Neuronal stem cell (in vitro differentiated cells): ENCODE measurements around the gene ZNF804B.

Experiments used
- DNase-seq: peaks from one replicate; pipeline ENCODE4 v3.0.0-alpha.2; 2013; ENCODE audit warnings: low spot score
- H2AFZ ChIP-seq: one replicate; pipeline ENCODE4 v1.6.1; 2013; ENCODE audit warnings: mild to moderate bottlenecking, low read length, inconsistent platforms
- H2AK5ac ChIP-seq: 2 replicates; pipeline ENCODE4 v1.6.1; 2013; ENCODE audit warnings: low read depth, mild to moderate bottlenecking, inconsistent platforms, low read length, moderate library complexity, mixed read lengths
- H2BK120ac ChIP-seq: 2 replicates; pipeline ENCODE4 v1.6.1; 2013; ENCODE audit warnings: low read depth, mild to moderate bottlenecking, inconsistent platforms, low read length, moderate library complexity, mixed read lengths
- H2BK12ac ChIP-seq: one replicate; pipeline ENCODE4 v1.6.1; 2013; ENCODE audit warnings: low read length, inconsistent platforms
- H2BK15ac ChIP-seq: 2 replicates; pipeline ENCODE4 v1.6.1; 2013; ENCODE audit warnings: mild to moderate bottlenecking, low read length, inconsistent platforms, mixed read lengths
- H2BK5ac ChIP-seq: one replicate; pipeline ENCODE4 v1.6.1; 2013; ENCODE audit warnings: inconsistent platforms, mild to moderate bottlenecking, low read length, moderate library complexity
- H3K14ac ChIP-seq: one replicate; pipeline ENCODE4 v1.6.1; 2013; ENCODE audit warnings: low read length, inconsistent platforms
- H3K18ac ChIP-seq: 2 replicates; pipeline ENCODE4 v1.6.1; 2013; ENCODE audit warnings: low read length, inconsistent platforms
- H3K23ac ChIP-seq: 2 replicates; pipeline ENCODE4 v1.6.1; 2013; ENCODE audit warnings: low read depth, mild to moderate bottlenecking, mixed read lengths, low read length, inconsistent platforms; ENCODE audit not compliant: poor library complexity
- H3K27ac ChIP-seq: replicated peaks from 3 replicates; pipeline ENCODE4 v1.5.1; 2013; ENCODE audit warnings: low read length, inconsistent platforms
- H3K27me3 ChIP-seq, 3 experiments: 2 replicates each; pipeline ENCODE4 v1.6.1; 2013; ENCODE audit warnings: low read length in 3 of 3, mild to moderate bottlenecking in 2 of 3, inconsistent platforms in 1 of 3, low read depth in 1 of 3, mixed read lengths in 1 of 3, moderate library complexity in 1 of 3; ENCODE audit not compliant: control insufficient read depth in 3 of 3, insufficient read depth in 3 of 3
- H3K36me3 ChIP-seq, 2 donors: replicated peaks in 1 of 2; 2 replicates each; pipeline ENCODE4 v1.6.1; 2013; ENCODE audit warnings: low read length in 2 of 2; ENCODE audit not compliant: control insufficient read depth in 2 of 2, insufficient read depth in 2 of 2
- H3K4ac ChIP-seq: 2 replicates; pipeline ENCODE4 v1.6.1; 2013; ENCODE audit warnings: inconsistent platforms, mild to moderate bottlenecking, low read length, moderate library complexity
- H3K4me1 ChIP-seq, 2 donors: 1 replicate in 1 of 2; 2 replicates in 1 of 2; pipeline ENCODE4 v1.6.1; 2013; ENCODE audit warnings: low read length in 2 of 2, low read depth in 1 of 2; ENCODE audit not compliant: control insufficient read depth in 2 of 2, insufficient read depth in 1 of 2
- H3K4me2 ChIP-seq: one replicate; pipeline ENCODE4 v1.6.1; 2013; ENCODE audit warnings: mild to moderate bottlenecking, low read length, inconsistent platforms; ENCODE audit not compliant: insufficient read depth, poor library complexity, severe bottlenecking
- H3K4me3 ChIP-seq, 2 donors: 2 replicates each; pipeline ENCODE4 v1.5.1; 2013; ENCODE audit warnings: low read length in 2 of 2, mild to moderate bottlenecking in 2 of 2, inconsistent platforms in 1 of 2, moderate library complexity in 1 of 2
- H3K79me1 ChIP-seq: one replicate; pipeline ENCODE4 v1.6.1; 2013; ENCODE audit warnings: low read depth, mild to moderate bottlenecking, inconsistent platforms, low read length, moderate library complexity
- H3K9ac ChIP-seq: one replicate; pipeline ENCODE4 v1.6.1; 2013; ENCODE audit warnings: mild to moderate bottlenecking, low read depth, low read length, inconsistent platforms; ENCODE audit not compliant: poor library complexity
- H3K9me3 ChIP-seq, 2 donors: replicated peaks in 1 of 2; 2 replicates each; pipeline versions ENCODE3 to v1.6.1; 2013; ENCODE audit warnings: low read length in 2 of 2, mild to moderate bottlenecking in 2 of 2, inconsistent platforms in 1 of 2, low read depth in 1 of 2, mixed read lengths in 1 of 2, moderate library complexity in 1 of 2; ENCODE audit not compliant: control insufficient read depth in 2 of 2, insufficient read depth in 1 of 2
- H4K8ac ChIP-seq: one replicate; pipeline ENCODE4 v1.6.1; 2013; ENCODE audit warnings: low read depth, mild to moderate bottlenecking, inconsistent platforms, low read length, moderate library complexity
- H4K91ac ChIP-seq: one replicate; pipeline ENCODE4 v1.6.1; 2013; ENCODE audit warnings: low read length, low read depth, mild to moderate bottlenecking, inconsistent platforms; ENCODE audit not compliant: poor library complexity
- WGBS, 2 donors: extraction: QIAGEN DNeasy Blood & Tissue Kit; methylation state at CpG; one replicate each; pipeline ENCODE4 v1.1.7; 2013; ENCODE audit warnings: missing lambda C conversion rate in 2 of 2, mixed read lengths in 1 of 2; ENCODE audit not compliant: insufficient read length in 2 of 2, insufficient replicate concordance in 1 of 2; ENCODE audit errors: extremely low coverage in 2 of 2; 5-methylcytosine and 5-hydroxymethylcytosine counted together

Gene ZNF804B

DNA sequence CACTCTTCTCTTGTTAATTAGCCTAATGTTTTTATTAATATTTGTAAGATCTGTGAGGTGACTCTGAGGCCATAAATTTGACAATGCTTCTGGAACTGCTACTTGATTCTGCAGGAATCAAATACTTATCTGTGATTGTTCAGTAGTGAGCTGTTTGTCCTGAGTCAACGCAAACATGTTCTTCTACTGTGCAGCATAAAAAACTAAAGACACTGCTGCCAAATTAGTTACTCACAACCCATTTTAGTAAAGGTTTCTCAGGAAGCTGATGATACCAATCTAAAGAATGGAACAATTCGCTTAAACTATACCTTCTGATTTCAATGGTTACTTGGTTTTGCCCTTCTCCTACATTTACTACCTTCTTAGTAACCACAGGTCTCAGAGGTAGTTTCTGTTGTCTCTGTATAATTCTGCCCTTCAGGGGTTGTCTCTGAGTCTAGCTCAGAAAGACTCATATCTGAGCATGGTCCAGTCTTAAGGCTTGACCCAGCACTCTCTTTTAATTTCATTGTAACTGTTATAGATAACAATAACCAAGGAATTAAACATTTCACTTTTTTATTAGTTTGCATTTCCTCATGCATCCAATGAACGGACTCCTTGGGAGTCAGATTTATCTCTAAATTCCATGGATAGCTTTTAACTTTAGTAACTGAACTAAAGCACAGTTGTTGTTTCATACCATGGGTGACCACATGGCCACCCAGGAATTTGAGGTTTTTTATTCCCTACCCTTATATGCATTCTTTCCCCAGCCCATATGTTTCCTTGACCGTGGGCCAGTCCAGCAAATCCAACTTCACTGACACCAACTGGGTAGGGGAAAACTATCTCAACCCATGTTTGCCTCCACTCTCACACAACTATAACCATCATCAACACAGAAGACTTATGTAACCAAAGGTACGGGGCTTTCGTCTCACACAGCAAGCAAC lies 345.5 kb downstream of the ZNF804B start:
- no peak overlapping the region for H3K14ac ChIP-seq
- H2AFZ ChIP-seq = no peak overlapping the region
- peaks cover 0 to 5% of the 10 kb centered on the region in 2 donors for H3K4me1 ChIP-seq
- no peaks in the 10 kb centered on the region for H3K9me3 ChIP-seq
- H3K27me3 ChIP-seq = no peaks in the 10 kb centered on the region
- H3K18ac ChIP-seq = no peak overlapping the region
- no peak overlapping the region for H3K23ac ChIP-seq
- no peak overlapping the region for H3K4me2 ChIP-seq
- H3K36me3 ChIP-seq = no peaks in the 10 kb centered on the region
- no peak overlapping the region for H2BK12ac ChIP-seq
- no peak overlapping the region for H4K91ac ChIP-seq
- H3K4me3 ChIP-seq = no peak overlapping the region
- H3K4ac ChIP-seq = no peak overlapping the region
- no peak overlapping the region for H2BK15ac ChIP-seq
- no peaks in the 10 kb centered on the region for H3K79me1 ChIP-seq
- no peak overlapping the region for H3K9ac ChIP-seq
- no peak overlapping the region for H2AK5ac ChIP-seq
- H2BK120ac ChIP-seq = no peak overlapping the region
- no peak overlapping the region for H3K27ac ChIP-seq
- no CpG with 5 or more reads among the region's 6 CpGs for WGBS, 2 donors
- no peak for DNase-seq
- no peak overlapping the region for H4K8ac ChIP-seq
- no peak overlapping the region for H2BK5ac ChIP-seq

GRCh38 chr7:89123871-89124270 lies 364.4 kb downstream of the ZNF804B start:
- no peak overlapping the region for H2BK12ac ChIP-seq
- H3K4me1 ChIP-seq = no peaks in the 10 kb centered on the region
- no peaks in the 10 kb centered on the region for H3K36me3 ChIP-seq
- H3K4me3 ChIP-seq = no peak overlapping the region
- no peak overlapping the region for H4K8ac ChIP-seq
- H3K27ac ChIP-seq = no peak overlapping the region
- H2AK5ac ChIP-seq = no peak overlapping the region
- H2BK5ac ChIP-seq = no peak overlapping the region
- no peak overlapping the region for H4K91ac ChIP-seq
- H3K9ac ChIP-seq = no peak overlapping the region
- H3K4me2 ChIP-seq = no peak overlapping the region
- H3K4ac ChIP-seq = no peak overlapping the region
- DNase-seq = no peak
- no peak overlapping the region for H2BK15ac ChIP-seq
- H3K14ac ChIP-seq = no peak overlapping the region
- WGBS, 2 donors = no CpG with 5 or more reads among the region's 2 CpGs
- H3K18ac ChIP-seq = no peak overlapping the region
- H3K27me3 ChIP-seq = no peaks in the 10 kb centered on the region
- no peak overlapping the region for H3K23ac ChIP-seq
- no peaks in the 10 kb centered on the region for H3K79me1 ChIP-seq
- H2BK120ac ChIP-seq = no peak overlapping the region
- peaks cover 0 to 3% of the 10 kb centered on the region in 2 donors for H3K9me3 ChIP-seq
- no peak overlapping the region for H2AFZ ChIP-seq

DNA sequence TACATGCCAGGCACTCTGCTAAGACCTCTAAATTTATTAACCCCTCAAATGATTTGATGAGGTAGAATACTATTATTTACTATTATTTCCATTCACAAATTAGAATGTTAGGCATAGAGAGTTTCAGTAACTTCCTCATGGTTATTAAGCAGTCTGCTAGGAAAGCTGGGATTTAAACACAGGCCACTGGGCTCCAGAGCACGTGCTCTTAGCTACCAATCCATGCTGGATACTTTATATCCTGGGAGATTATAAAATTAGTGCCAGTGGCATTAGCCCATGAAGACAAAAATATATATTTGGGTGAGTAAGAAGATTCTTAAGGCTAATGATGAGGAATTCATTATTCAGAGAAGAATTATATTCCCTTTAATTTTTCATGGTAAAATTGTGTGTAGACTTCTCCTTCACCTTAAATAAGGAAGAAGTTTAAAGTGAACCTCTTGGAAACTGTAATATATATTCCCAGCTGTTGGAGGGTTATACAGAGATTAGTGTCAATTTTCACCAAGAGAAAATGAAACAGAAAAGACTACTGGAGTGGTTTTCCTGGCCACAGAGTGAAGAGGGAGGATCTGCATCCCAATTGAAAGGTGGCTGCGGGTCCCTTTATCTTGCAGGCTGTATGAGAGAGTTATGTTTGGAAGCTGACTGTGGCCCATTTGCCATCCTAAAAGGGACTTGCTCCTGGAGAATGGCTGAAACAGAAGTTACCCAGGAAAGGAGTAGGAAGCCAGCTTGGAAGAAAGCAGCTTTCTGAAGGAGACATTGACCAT lies 370.3 kb downstream of the ZNF804B start:
- no peak overlapping the region for H2BK12ac ChIP-seq
- peaks cover 0 to 2% of the 10 kb centered on the region in 2 donors for H3K4me1 ChIP-seq
- H2AK5ac ChIP-seq = no peak overlapping the region
- H3K4me3 ChIP-seq = no peak overlapping the region
- no peak overlapping the region for H3K18ac ChIP-seq
- no peak overlapping the region for H2BK120ac ChIP-seq
- no peaks in the 10 kb centered on the region for H3K27me3 ChIP-seq
- no peak overlapping the region for H4K91ac ChIP-seq
- H3K27ac ChIP-seq = no peak overlapping the region
- H3K79me1 ChIP-seq = no peaks in the 10 kb centered on the region
- no peak overlapping the region for H4K8ac ChIP-seq
- no peak overlapping the region for H2AFZ ChIP-seq
- no peaks in the 10 kb centered on the region for H3K36me3 ChIP-seq
- no peak for DNase-seq
- H3K14ac ChIP-seq = no peak overlapping the region
- H2BK5ac ChIP-seq = no peak overlapping the region
- WGBS, 2 donors = no CpG with 5 or more reads among the region's 2 CpGs
- no peak overlapping the region for H3K4ac ChIP-seq
- H3K23ac ChIP-seq = no peak overlapping the region
- no peak overlapping the region for H2BK15ac ChIP-seq
- H3K4me2 ChIP-seq = no peak overlapping the region
- peaks cover 0 to 3% of the 10 kb centered on the region in 2 donors for H3K9me3 ChIP-seq
- no peak overlapping the region for H3K9ac ChIP-seq

GRCh38 chr7:89133357-89133756 lies 373.9 kb downstream of the ZNF804B start:
- Histone ChIP-seq H4K91ac (no peak overlapping the region), H2AFZ (no peak overlapping the region), H3K27ac (no peak overlapping the region), H3K4me1 (peaks cover 0 to 2% of the 10 kb centered on the region in 2 donors), H3K9me3 (peaks cover 1 to 6% of the 10 kb centered on the region in 2 donors), H3K4me2 (no peak overlapping the region), H2BK12ac (no peak overlapping the region), H2BK5ac (no peak overlapping the region), H3K14ac (no peak overlapping the region), H4K8ac (no peak overlapping the region), H3K4me3 (no peak overlapping the region), H2AK5ac (no peak overlapping the region), H3K36me3 (no peaks in the 10 kb centered on the region), H2BK120ac (no peak overlapping the region), H3K23ac (no peak overlapping the region), H2BK15ac (no peak overlapping the region), H3K4ac (no peak overlapping the region), H3K9ac (no peak overlapping the region), H3K79me1 (no peaks in the 10 kb centered on the region), H3K18ac (no peak overlapping the region), H3K27me3 (no peaks in the 10 kb centered on the region)
- WGBS, 2 donors = no CpG with 5 or more reads among the region's 3 CpGs
- DNase-seq = no peak
